Transverse colon (tissue), 4 donors: Measurements from ENCODE around the gene SOX2. TPM values are rescaled to one million over a fixed set of nuclear protein-coding genes. Genes with fewer than 3 reads are reported as not detected.
A peak's percentile ranks its signal among the peaks of the same experiment; 100 is the strongest.

Experiments used
- DNase-seq: peaks from one replicate; pipeline ENCODE4 v3.0.0-alpha.2; 2019
- H3K27ac ChIP-seq, 4 donors: fragments of 200-600 bp; sonication (generic); 2 replicates each; pipeline ENCODE4 v1.5.1; 2016 to 2018; ENCODE audit warnings: inconsistent platforms in 4 of 4
- H3K27me3 ChIP-seq: fragments of 200-600 bp; sonication (generic); 2 replicates; pipeline ENCODE4 v1.5.1; 2017; ENCODE audit warnings: inconsistent platforms
- H3K36me3 ChIP-seq, 4 donors: fragments of 200-600 bp; sonication (generic); 2 replicates each; pipeline ENCODE4 v1.5.1; 2017 to 2019; ENCODE audit warnings: inconsistent platforms in 4 of 4
- H3K4me1 ChIP-seq, 4 donors: fragments of 200-600 bp; sonication (generic); 2 replicates each; pipeline ENCODE4 v1.5.1; 2017 to 2020; ENCODE audit warnings: inconsistent platforms in 4 of 4
- H3K4me3 ChIP-seq, 4 donors: fragments of 200-600 bp; sonication (generic); 1 replicate in 1 of 4; 2 replicates in 3 of 4; pipeline versions ENCODE4 v1.5.1 to v1.6.1; 2017 to 2019; ENCODE audit warnings: inconsistent platforms in 4 of 4
- H3K9me3 ChIP-seq, 2 donors: fragments of 200-600 bp; sonication (generic); 2 replicates each; pipeline ENCODE4 v1.5.1; 2017 to 2019; ENCODE audit warnings: inconsistent platforms in 2 of 2
- CTCF ChIP-seq, 5 experiments: fragments of 200-600 bp in 3 of 5; fragments of 450-650 bp in 2 of 5; sonication (generic) in 3 of 5; IDR thresholded peaks; 1 replicate in 2 of 5; 2 replicates in 3 of 5; pipeline ENCODE4 v1.5.1; 2016 to 2017; ENCODE audit warnings: antibody characterized with exemption in 5 of 5, inconsistent platforms in 3 of 5, mild to moderate bottlenecking in 2 of 5, moderate library complexity in 1 of 5
- EP300 ChIP-seq: sonication (generic); formaldehyde crosslinking; IDR thresholded peaks from one replicate; pipeline ENCODE4 v1.6.1; 2017; ENCODE audit warnings: antibody characterized with exemption, low read depth
- POLR2A ChIP-seq: fragments of 450-650 bp; IDR thresholded peaks from one replicate; pipeline ENCODE4 v1.6.1; 2016; ENCODE audit warnings: antibody characterized with exemption, mild to moderate bottlenecking, moderate library complexity
- POLR2AphosphoS5 ChIP-seq, 3 donors: sonication (generic); formaldehyde crosslinking; IDR thresholded peaks; one replicate each; pipeline ENCODE4 v1.6.1; 2016; ENCODE audit warnings: antibody characterized with exemption in 3 of 3
- WGBS, 2 donors: methylation state at CpG; one replicate each; pipeline ENCODE4 v1.1.5; 2018; ENCODE audit warnings: low coverage in 1 of 2; 5-methylcytosine and 5-hydroxymethylcytosine counted together
- in situ Hi-C, 4 donors: fragments of 200-750 bp; cut with MboI; loops; one replicate each; pipeline versions ENCODE4 v1.15.0 to v1.15.1; 2017; ENCODE audit warnings: low sequenced_read_pairs in 3 of 4, low pct_ligation_motif_present in 1 of 4, low pct_unique_long_range_greater_than_20kb in 1 of 4
- intact Hi-C: fragments of 100-400 bp; cut with DNase I; formaldehyde crosslinking; loops from one replicate; pipeline ENCODE4 v1.15.1; 2023; ENCODE audit warnings: low total_unique reads
- total RNA-seq, 4 donors: library from RNA; depleted of rRNA; stranded (reverse); fragments of >200 nt; gene quantifications; one replicate each; pipeline ENCODE4 v1.1.0, GENCODE V29; 2016

SOX2 gene
- 1 to 10 TPM in 1 of 4 donors, under 1 TPM in 2, not detected in 1; 0.60 to 3.2 (median 0.82) TPM for total RNA-seq

GRCh38 chr3:181711325-181712135, at the start of gene SOX2:
TSS of gene SOX2 (plus strand) at chr3:181711925. CDS start at chr3:181712361, 436 bp downstream.
- Histone ChIP-seq H3K27me3 (peaks cover 100% of the 10 kb centered on the region), H3K4me3 (peak within 1 kb of the TSS in 3 of 4 donors; percentile 14 to 46 (median 20)), H3K27ac (peak within 1 kb of the TSS in 1 of 4 donors; percentile 26), H3K4me1 (peaks cover 11 to 35% (median 22%) of the 10 kb centered on the region in 4 donors), H3K9me3 (no peaks in the 10 kb centered on the region), H3K36me3 (no peaks in the 10 kb centered on the region)
- 0 to 2% methylated on average over 4 to 33 of the region's 37 CpGs for WGBS, 2 donors
- TF ChIP-seq POLR2AphosphoS5 (IDR thresholded peaks at IDR 0.05) (peak; percentile 11 to 66 (median 36)), EP300 (no peak)
- intact Hi-C loops (loop anchor here (10.0 kb wide), 1 partner anchor 973 kb away; no protein-coding TSS in a partner anchor), in situ Hi-C loops (loop anchor here in 3 of 4 donors (25.0 kb wide), 2 partner anchors 551 to 976 kb away; no protein-coding TSS in a partner anchor)
- peak; percentile 48 for DNase-seq

- Histone ChIP-seq H3K4me1 (no peaks in the 10 kb centered on the region), H3K27me3 (no peaks in the 10 kb centered on the region), H3K4me3 (no peak overlapping the region), H3K36me3 (no peaks in the 10 kb centered on the region), H3K9me3 (peaks cover 0 to 6% of the 10 kb centered on the region in 2 donors), H3K27ac (no peak overlapping the region)
- intact Hi-C loops (no loop called here), in situ Hi-C loops (no loop called here)
- WGBS, 2 donors: 42 to 50% methylated on average over 1 of the region's 1 CpG
- TF ChIP-seq POLR2AphosphoS5 (IDR thresholded peaks at IDR 0.05) (no peak), CTCF (IDR thresholded peaks at IDR 0.05) (no peak), POLR2A (no peak)
- no peak for DNase-seq
Measured at GRCh38 chr3:181683563-181683962, 28.2 kb upstream of the SOX2 start.

DNA sequence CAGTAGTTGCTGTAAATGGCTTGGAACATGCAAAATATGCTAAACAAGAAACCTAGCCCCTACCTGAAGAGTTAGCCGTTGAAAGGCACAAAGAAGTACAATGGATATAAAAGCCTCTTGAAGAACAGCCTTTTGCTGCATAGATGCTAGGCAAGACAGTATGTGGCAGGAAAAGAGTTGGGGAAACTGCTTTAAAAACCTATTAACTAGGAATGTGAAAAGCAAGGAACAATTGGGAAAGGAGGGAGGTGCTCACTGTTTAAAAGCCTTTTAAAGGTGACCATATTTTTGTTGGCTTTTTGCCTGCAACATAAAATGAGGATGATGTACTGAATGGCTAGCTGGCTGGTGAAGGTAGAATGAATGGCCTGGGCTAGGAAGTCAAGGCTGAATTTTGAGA, 24.5 kb upstream of the SOX2 start:
- in situ Hi-C loops (no loop called here), intact Hi-C loops (no loop called here)
- Histone ChIP-seq H3K4me3 (no peak overlapping the region), H3K27me3 (peaks cover 12% of the 10 kb centered on the region), H3K36me3 (no peaks in the 10 kb centered on the region), H3K9me3 (no peaks in the 10 kb centered on the region), H3K4me1 (no peaks in the 10 kb centered on the region), H3K27ac (no peak overlapping the region)
- no peak for DNase-seq
- 83% methylated on average over 1 of the region's 1 CpG for WGBS, 2 donors
- TF ChIP-seq EP300: no peak
- TF ChIP-seq POLR2AphosphoS5 (IDR thresholded peaks at IDR 0.05): no peak
- TF ChIP-seq CTCF (IDR thresholded peaks at IDR 0.05): no peak
- TF ChIP-seq POLR2A: no peak

DNA sequence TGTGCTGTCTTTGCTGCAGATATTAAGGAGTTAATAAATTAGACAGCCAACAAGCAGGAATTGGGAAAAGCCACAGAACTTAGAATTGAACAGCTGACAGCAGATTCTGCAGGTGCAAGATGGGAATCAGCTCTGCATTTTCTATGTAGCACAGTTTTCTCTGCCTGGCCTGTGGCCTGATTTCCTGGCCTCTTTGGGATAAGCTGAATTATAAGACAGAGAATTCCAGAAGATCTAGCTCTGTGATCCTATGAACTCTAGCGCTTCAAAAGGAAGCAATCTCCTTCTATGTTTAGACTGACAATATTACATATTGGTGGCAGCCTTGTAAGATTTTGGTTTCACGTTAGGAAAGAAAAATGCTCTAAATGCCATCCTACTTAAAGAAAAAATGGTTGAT, 24.0 kb upstream of the SOX2 start:
- 69% methylated on average over 2 of the region's 2 CpGs for WGBS, 2 donors
- intact Hi-C loops (no loop called here), in situ Hi-C loops (no loop called here)
- TF ChIP-seq POLR2AphosphoS5 (IDR thresholded peaks at IDR 0.05) (no peak), POLR2A (no peak), CTCF (IDR thresholded peaks at IDR 0.05) (no peak), EP300 (no peak)
- Histone ChIP-seq H3K27ac (no peak overlapping the region), H3K4me1 (no peaks in the 10 kb centered on the region), H3K27me3 (peaks cover 12% of the 10 kb centered on the region), H3K36me3 (no peaks in the 10 kb centered on the region), H3K4me3 (no peak overlapping the region), H3K9me3 (no peaks in the 10 kb centered on the region)
- DNase-seq: no peak
